SU-DHL-6 (cell line): ENCODE results near the gene SUN5.

ENCODE experiments used
- H2AFZ ChIP-seq: fragments of 200-600 bp; sonication (generic); 2 replicates; pipeline ENCODE4 v1.6.1; 2014; ENCODE audit warnings: low read depth, mild to moderate bottlenecking, moderate library complexity, mixed read lengths, antibody characterized with exemption, low read length; ENCODE audit not compliant: severe bottlenecking
- H3F3A ChIP-seq: fragments of 200-600 bp; shearing (Covaris generic); 2 replicates; pipeline ENCODE4 v1.6.0; 2016; ENCODE audit warnings: antibody characterized with exemption, mild to moderate bottlenecking; ENCODE audit not compliant: insufficient read depth
- H3K27ac ChIP-seq: fragments of 200-600 bp; sonication (generic); 2 replicates; pipeline ENCODE4 v1.5.1; 2016; ENCODE audit warnings: low read depth, mild to moderate bottlenecking, low read length, moderate library complexity, mixed read lengths
- H3K27me3 ChIP-seq: fragments of 200-600 bp; sonication (generic), shearing (Covaris generic); 2 replicates; pipeline ENCODE4 v1.6.0; 2014; ENCODE audit warnings: mild to moderate bottlenecking, low read length
- H3K36me3 ChIP-seq: fragments of 200-600 bp; sonication (generic); 2 replicates; pipeline ENCODE4 v1.6.1; 2014; ENCODE audit warnings: mild to moderate bottlenecking, low read length, mixed read lengths
- H3K4me2 ChIP-seq: fragments of 300-600, 200-600 bp; shearing (Covaris generic), sonication (generic); 2 replicates; pipeline ENCODE4 v1.6.0; 2014; ENCODE audit warnings: low read length, low read depth, mild to moderate bottlenecking; ENCODE audit not compliant: poor library complexity, severe bottlenecking
- H3K4me3 ChIP-seq: fragments of 200-600 bp; sonication (generic); 2 replicates; pipeline ENCODE4 v1.5.1; 2014; ENCODE audit warnings: antibody characterized with exemption, low read length, mild to moderate bottlenecking, mixed read lengths; ENCODE audit not compliant: insufficient read depth, poor library complexity, severe bottlenecking
- H3K79me2 ChIP-seq: fragments of 200-600 bp; sonication (generic); 2 replicates; pipeline ENCODE4 v1.6.1; 2014; ENCODE audit warnings: mild to moderate bottlenecking, low read length, moderate library complexity; ENCODE audit not compliant: insufficient read depth
- H3K9ac ChIP-seq: fragments of 200-600 bp; sonication (generic); 2 replicates; pipeline ENCODE4 v1.7.0; 2014; ENCODE audit warnings: mild to moderate bottlenecking, low read length
- H3K9me2 ChIP-seq: fragments of 200-600 bp; sonication (generic); replicated peaks from 2 replicates; pipeline ENCODE4 v1.6.1; 2014; ENCODE audit warnings: low read length; ENCODE audit not compliant: insufficient read depth
- H3K9me3 ChIP-seq: fragments of 200-600 bp; sonication (generic); 2 replicates; pipeline ENCODE4 v1.6.1; 2014; ENCODE audit warnings: low read length, mixed read lengths; ENCODE audit not compliant: insufficient read depth
- H4K20me1 ChIP-seq: fragments of 200-600 bp; sonication (generic); 2 replicates; pipeline ENCODE4 v1.6.1; 2014; ENCODE audit warnings: low read depth, mild to moderate bottlenecking, antibody characterized with exemption, low read length, moderate library complexity, mixed read lengths
- EZH2phosphoT487 ChIP-seq: fragments of 200-600 bp; sonication (generic), shearing (Covaris generic); conservative IDR thresholded peaks from 2 replicates; pipeline ENCODE4 v1.6.1; 2018; ENCODE audit warnings: mild to moderate bottlenecking, antibody characterized with exemption, low read length, moderate library complexity, mixed read lengths
- TF ChIP-seq, protein P1 (sequence below): fragments of 200-600 bp; sonication (generic); IDR thresholded peaks from one replicate; pipeline ENCODE4 v1.5.1; 2017; ENCODE audit warnings: antibody characterized with exemption, mild to moderate bottlenecking, low read length, moderate library complexity; ENCODE audit not compliant: insufficient read depth, poor library complexity, severe bottlenecking

Gene SUN5

DNA sequence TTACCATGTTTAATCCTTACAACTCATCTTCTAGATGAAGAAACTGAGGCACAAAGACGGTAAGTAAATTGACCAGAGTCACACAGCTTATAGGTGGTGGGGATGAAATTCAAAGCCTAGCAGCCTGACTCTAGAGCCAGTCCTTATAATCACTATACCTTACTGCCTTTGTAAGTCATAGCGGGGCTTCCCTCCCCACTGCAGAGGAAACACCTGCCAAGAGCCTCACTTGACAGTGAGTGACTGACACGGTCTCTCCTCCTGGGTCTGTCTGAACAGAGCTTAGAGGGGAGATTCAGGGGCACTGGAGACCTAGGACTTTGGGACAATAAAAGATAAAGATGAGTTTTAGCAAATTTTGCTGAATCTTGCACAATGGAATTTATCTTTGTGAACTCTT is 12.8 kb downstream of the SUN5 start:
- Histone ChIP-seq H3K4me2 (no peak overlapping the region), H3K4me3 (no peak overlapping the region), H3K27me3 (peaks cover 4% of the 10 kb centered on the region; the same call in 1 of the 2 replicates), H3K9ac (no peak overlapping the region), H3K36me3 (no peaks in the 10 kb centered on the region), H3K27ac (no peak overlapping the region), H2AFZ (no peak overlapping the region), H3F3A (no peaks in the 10 kb centered on the region), H3K9me3 (peaks cover 10% of the 10 kb centered on the region), H3K79me2 (no peaks in the 10 kb centered on the region), H4K20me1 (no peaks in the 10 kb centered on the region), H3K9me2 (no peaks in the 10 kb centered on the region)
- TF ChIP-seq, protein P1, sequence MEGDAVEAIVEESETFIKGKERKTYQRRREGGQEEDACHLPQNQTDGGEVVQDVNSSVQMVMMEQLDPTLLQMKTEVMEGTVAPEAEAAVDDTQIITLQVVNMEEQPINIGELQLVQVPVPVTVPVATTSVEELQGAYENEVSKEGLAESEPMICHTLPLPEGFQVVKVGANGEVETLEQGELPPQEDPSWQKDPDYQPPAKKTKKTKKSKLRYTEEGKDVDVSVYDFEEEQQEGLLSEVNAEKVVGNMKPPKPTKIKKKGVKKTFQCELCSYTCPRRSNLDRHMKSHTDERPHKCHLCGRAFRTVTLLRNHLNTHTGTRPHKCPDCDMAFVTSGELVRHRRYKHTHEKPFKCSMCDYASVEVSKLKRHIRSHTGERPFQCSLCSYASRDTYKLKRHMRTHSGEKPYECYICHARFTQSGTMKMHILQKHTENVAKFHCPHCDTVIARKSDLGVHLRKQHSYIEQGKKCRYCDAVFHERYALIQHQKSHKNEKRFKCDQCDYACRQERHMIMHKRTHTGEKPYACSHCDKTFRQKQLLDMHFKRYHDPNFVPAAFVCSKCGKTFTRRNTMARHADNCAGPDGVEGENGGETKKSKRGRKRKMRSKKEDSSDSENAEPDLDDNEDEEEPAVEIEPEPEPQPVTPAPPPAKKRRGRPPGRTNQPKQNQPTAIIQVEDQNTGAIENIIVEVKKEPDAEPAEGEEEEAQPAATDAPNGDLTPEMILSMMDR = no peak
- TF ChIP-seq EZH2phosphoT487 = no peak

DNA sequence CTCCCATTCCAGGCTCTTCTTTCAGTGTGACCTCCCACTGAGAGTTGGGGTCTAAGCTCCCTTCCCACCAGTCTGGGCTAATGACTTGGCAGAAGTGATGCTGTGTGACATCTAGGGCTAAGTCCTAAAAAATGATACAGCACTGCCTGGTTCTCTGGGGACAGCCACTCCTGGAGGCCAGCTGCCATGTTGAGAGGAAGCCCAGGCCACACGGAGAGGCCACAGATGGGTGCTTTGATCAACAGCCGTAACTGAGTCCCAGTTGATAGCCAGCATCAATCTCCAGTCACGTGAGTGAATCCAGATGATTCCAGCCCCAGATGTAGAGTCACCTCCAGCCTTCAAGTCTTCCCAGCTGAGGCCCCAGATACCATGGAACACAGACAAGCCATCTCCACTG is 13.8 kb downstream of the SUN5 start:
- no peak overlapping the region for H3K4me2 ChIP-seq
- TF ChIP-seq, protein P1 = no peak
- no peak for TF ChIP-seq EZH2phosphoT487
- peaks cover 4% of the 10 kb centered on the region; the same call in 1 of the 2 replicates for H3K27me3 ChIP-seq
- H3K79me2 ChIP-seq = no peaks in the 10 kb centered on the region
- no peaks in the 10 kb centered on the region for H3K36me3 ChIP-seq
- H3K9ac ChIP-seq = no peak overlapping the region
- H2AFZ ChIP-seq = no peak overlapping the region
- H3K27ac ChIP-seq = no peak overlapping the region
- H3K9me3 ChIP-seq = peaks cover 6% of the 10 kb centered on the region
- no peaks in the 10 kb centered on the region for H3F3A ChIP-seq
- H3K9me2 ChIP-seq = no peaks in the 10 kb centered on the region
- H4K20me1 ChIP-seq = no peaks in the 10 kb centered on the region
- no peak overlapping the region for H3K4me3 ChIP-seq

DNA sequence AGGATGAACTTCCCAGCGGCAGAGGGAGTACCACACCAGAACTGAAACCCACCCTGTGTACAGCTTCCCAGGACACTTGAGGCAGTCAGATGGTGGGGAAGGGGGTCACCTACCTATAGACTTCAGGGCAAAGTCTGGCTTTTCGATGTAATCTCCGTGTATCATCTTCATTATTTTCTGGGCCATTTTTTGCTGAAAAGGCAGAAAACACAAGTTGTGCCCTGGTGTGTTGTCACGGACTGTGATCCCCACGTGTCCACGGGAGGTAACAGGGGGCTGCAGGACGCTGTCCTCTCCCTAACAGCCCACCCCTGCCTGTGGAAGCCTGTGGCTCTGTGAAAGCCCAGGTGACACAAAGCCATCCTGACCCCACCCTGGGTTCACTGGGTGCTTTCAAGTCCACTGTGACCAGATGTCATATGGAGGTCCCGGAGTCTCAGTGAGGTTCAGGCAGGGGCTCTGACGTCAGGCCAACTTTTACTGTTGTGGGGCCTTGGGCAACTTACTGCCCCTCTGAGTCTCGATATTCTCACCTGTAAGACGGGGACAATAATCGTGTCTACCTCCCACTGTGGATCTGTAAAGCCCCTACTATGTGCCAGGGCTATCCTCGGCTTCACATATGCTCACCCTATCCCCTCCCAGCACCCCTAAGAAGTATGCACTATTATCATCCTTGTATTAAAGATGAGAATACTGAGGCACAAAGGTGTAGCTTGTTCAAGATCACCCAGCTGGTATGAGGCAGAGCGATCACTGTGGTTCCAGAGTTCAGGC is 14.5 kb downstream of the SUN5 start:
- no peak overlapping the region for H3K4me2 ChIP-seq
- TF ChIP-seq, protein P1 = no peak
- TF ChIP-seq EZH2phosphoT487 = no peak
- H2AFZ ChIP-seq = no peak overlapping the region
- no peaks in the 10 kb centered on the region for H4K20me1 ChIP-seq
- no peak overlapping the region for H3K4me3 ChIP-seq
- no peaks in the 10 kb centered on the region for H3K9me2 ChIP-seq
- no peaks in the 10 kb centered on the region for H3K9me3 ChIP-seq
- no peaks in the 10 kb centered on the region for H3F3A ChIP-seq
- no peak overlapping the region for H3K27ac ChIP-seq
- no peaks in the 10 kb centered on the region for H3K36me3 ChIP-seq
- H3K9ac ChIP-seq = no peak overlapping the region
- no peaks in the 10 kb centered on the region for H3K27me3 ChIP-seq
- H3K79me2 ChIP-seq = no peaks in the 10 kb centered on the region
